ENCODE measurements around the gene EXOC3L4.
"Not testable (repeated sequence)": the region's sequence is repeated elsewhere in the genome, so short reads cannot be mapped to it uniquely, and the experiment has no call there.

EXOC3L4 gene

GRCh38 chr14:103112400-103113243 lies 18.1 kb downstream of the EXOC3L4 start:
- DNase-seq (ENCODE audit: insufficient read length, low spot score) (no peak), FAIRE-seq (no peak)
- no peak for TF ChIP-seq POLR2A (IDR thresholded peaks at IDR 0.05; ENCODE audit: low read depth, low read length)

GRCh38 chr14:103113303-103113702 lies 18.8 kb downstream of the EXOC3L4 start:
- no peak for FAIRE-seq

GRCh38 chr14:103113774-103114173 lies 19.2 kb downstream of the EXOC3L4 start:
- FAIRE-seq (no peak), DNase-seq (ENCODE audit: insufficient read length, low spot score) (no peak)
- TF ChIP-seq POLR2A (IDR thresholded peaks at IDR 0.05; ENCODE audit: low read depth, low read length), result no peak

More at GRCh38 chr14:103113303-103113702, 18.8 kb downstream of the EXOC3L4 start:
- TF ChIP-seq POLR2A (IDR thresholded peaks at IDR 0.05; ENCODE audit: low read depth, low read length), result no peak
- no peak for DNase-seq (ENCODE audit: insufficient read length, low spot score)

- not testable (repeated sequence) for FAIRE-seq; DNase-seq (ENCODE audit: insufficient read length, low spot score)
These were observed 20.7 kb downstream of the EXOC3L4 start for GRCh38 chr14:103115086-103115679.

DNA sequence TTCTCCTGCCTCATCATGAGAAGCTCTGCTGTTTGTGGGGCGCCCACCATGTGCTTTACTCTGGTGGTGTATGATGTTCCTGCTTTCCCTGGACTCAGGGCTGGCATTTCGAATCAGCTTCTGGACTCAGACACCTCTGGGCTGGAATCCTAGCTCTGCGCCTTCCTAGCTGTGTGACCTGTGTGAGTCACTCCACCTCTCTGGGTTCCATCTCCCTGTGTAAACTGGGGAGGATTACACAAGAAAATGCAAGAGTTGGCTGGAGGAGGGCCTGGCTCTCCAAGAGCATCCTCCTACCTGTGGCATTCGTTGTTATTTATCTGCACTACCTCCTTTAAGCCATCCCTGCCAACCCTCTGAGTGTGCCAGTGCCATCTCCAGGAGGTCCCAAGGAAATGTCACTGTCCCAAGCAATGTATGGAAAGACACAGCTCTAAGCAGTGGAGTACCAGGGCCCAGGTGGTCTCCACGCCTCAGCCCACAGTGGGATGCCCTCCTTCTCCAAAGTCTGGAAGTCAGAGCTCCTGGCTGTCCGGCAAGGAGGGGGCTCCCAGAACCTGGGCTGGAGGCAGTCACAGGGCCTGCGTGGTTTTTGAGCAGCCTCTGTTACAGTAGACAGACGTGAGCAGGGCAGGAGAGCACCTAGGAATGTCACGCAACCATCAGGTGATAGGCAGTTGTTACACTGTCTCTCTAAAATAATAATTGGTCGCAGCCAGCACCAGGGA lies 21.5 kb downstream of the EXOC3L4 start:
- FAIRE-seq (peak; percentile 84), DNase-seq (ENCODE audit: insufficient read length, low spot score) (no peak)
- TF ChIP-seq POLR2A (IDR thresholded peaks at IDR 0.05; ENCODE audit: low read depth, low read length), result no peak

DNA sequence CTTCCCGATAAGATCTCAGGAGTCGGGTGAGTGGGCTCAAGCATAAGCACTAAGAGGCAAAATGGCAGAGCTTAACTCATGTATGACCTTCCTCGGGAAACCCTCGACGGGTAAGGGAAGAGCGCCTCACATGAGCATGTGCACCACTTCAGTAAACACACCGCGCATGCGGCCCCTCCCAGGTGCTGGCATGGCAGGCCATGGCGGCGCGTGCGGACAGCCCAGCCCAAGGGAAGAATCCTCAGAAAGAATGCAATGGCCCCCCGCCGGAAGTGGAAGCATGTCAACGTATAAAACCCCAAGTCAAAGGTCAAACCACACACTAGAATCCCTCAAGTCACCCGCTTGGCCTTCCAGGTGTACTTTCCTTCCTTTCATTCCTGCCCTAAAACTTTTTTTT lies 22.1 kb downstream of the EXOC3L4 start:
- no peak for TF ChIP-seq POLR2A (IDR thresholded peaks at IDR 0.05; ENCODE audit: low read depth, low read length)
- no peak for DNase-seq (ENCODE audit: insufficient read length, low spot score)
- no peak for FAIRE-seq

- DNase-seq (ENCODE audit: insufficient read length, low spot score); FAIRE-seq: not testable (repeated sequence)
These were observed 23.0 kb downstream of the EXOC3L4 start for GRCh38 chr14:103117499-103117898.

- no peak for DNase-seq (ENCODE audit: insufficient read length, low spot score)
- no peak for TF ChIP-seq POLR2A (IDR thresholded peaks at IDR 0.05; ENCODE audit: low read depth, low read length)
- FAIRE-seq, result no peak
These were observed 23.6 kb downstream of the EXOC3L4 start for GRCh38 chr14:103118018-103118662.

DNA sequence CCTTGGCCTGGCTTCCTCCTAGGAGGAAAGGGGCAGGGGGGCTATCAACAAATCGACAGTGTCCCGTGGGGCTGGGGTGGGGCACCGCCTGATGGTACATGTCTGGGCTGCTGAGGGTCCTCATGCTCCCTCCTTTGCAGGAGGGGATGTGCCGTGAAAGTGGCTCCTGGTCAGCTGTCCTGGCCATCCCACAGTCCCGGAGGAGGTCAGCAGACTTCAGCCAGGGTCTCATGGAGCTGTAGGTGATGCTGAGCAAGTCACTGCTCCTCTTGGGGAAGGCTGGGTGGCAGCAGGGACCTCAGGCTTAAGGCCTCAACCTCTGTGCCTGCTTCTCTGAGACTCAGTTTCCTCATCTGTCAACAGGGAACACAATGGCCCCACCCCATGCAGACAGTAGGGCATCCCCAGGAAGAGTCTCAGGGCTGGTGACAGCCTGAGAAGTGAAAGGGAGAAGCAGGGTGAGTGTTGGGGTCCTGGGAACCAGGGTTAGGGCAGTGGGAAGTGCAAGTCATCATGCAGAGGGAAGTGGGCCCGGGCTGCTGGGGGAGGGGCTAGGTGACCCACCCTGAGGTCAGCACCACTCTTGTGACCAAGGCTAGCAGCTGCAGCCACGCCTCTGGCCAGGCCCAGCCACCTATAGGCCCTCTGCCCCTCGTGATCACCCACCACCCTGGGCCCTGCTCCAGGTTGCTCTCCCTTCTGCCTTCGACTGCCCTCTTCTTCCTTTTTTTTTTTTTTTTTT lies 24.3 kb downstream of the EXOC3L4 start:
- no peak for TF ChIP-seq POLR2A (IDR thresholded peaks at IDR 0.05; ENCODE audit: low read depth, low read length)
- FAIRE-seq, result no peak
- no peak for DNase-seq (ENCODE audit: insufficient read length, low spot score)

DNA sequence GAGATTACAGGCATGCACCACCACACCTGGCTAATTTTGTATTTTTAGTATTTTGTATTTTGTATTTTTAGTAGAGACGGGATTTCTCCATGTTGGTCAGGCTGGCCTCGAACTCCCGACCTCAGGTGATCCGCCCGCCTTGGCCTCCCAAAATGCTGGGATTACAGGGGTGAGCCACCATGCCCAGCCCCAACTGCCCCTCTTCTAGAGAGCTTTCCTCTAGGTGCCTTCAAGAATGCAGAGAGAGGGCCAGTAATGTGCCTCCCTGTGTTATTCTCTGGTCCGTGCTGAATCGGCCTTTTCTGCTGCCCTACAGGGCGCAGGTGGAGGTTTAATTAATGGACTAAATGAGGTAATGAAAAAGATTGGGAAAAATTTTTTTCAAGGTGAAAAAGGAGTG lies 25.0 kb downstream of the EXOC3L4 start:
- not testable (repeated sequence) for DNase-seq (ENCODE audit: insufficient read length, low spot score); FAIRE-seq

DNA sequence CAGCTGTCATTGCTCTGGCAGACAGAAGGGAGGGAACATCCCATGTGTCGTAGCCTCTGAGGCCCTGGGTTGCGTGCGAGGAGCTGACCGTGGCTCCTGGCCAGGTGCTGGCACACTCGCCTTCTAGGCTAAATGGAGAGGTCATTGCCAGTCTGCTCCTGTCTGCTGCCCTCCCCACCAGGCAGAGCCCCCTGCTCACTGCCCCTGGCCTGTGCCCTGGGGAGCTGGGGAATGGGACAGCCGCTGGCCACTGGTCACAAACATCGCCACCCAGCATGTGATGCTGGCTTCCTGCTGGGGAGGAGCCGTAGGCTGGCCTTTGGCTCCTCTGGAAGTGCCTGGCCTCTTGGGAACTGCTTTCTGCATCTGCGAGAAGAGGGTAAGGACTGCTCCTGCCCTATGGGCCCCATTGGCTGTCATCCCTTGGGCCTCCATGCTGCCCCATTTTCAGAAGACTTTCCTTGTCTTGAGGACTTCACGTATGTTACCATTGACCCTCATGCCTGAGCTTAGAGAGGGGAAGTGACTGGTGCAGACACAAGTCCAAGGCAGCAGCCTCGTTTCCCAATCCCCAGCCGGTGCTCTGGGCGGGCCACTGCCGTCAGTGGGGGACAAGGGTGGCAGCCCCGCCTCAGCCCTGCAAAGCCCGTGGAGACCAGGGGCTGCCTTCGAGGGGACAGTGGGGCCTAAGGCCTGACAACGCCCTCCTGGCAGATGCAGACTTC lies 26.8 kb downstream of the EXOC3L4 start:
- DNase-seq (ENCODE audit: insufficient read length, low spot score) (no peak), FAIRE-seq (no peak)
- TF ChIP-seq POLR2A (IDR thresholded peaks at IDR 0.05; ENCODE audit: low read depth, low read length), result no peak

GRCh38 chr14:103121846-103122584 lies 27.5 kb downstream of the EXOC3L4 start:
- DNase-seq (ENCODE audit: insufficient read length, low spot score), result peak; percentile 88
- FAIRE-seq, result peak; percentile 72
- no peak for TF ChIP-seq POLR2A (IDR thresholded peaks at IDR 0.05; ENCODE audit: low read depth, low read length)

All from H54 (cell line).